GM19240 (cell line): Measurements from ENCODE around the gene SMCO2.

Source experiments
- DNase-seq: peaks from one replicate; pipeline ENCODE4 v3.0.0; 2011; ENCODE audit warnings: low spot score; ENCODE audit not compliant: insufficient read length

SMCO2 gene

GRCh38 chr12:27498761-27499160 lies 52.2 kb downstream of the SMCO2 start:
- no peak for DNase-seq

- DNase-seq: no peak
These were observed 52.8 kb downstream of the SMCO2 start for GRCh38 chr12:27499377-27499776.

- DNase-seq: no peak
These were observed 54.0 kb downstream of the SMCO2 start for GRCh38 chr12:27500546-27500945.

GRCh38 chr12:27502021-27502435 lies 55.5 kb downstream of the SMCO2 start:
- DNase-seq: no peak

GRCh38 chr12:27504507-27504906 lies 58.0 kb downstream of the SMCO2 start:
- no peak for DNase-seq

GRCh38 chr12:27505109-27505508 lies 58.6 kb downstream of the SMCO2 start:
- DNase-seq: no peak

- DNase-seq: no peak
These were observed 59.2 kb downstream of the SMCO2 start for GRCh38 chr12:27505761-27506160.

- DNase-seq: no peak
These were observed 60.2 kb downstream of the SMCO2 start for GRCh38 chr12:27506645-27507189.

GRCh38 chr12:27508736-27509431 lies 62.3 kb downstream of the SMCO2 start:
- no peak for DNase-seq

- DNase-seq: no peak
These were observed 64.6 kb downstream of the SMCO2 start for GRCh38 chr12:27511031-27511722.

- no peak for DNase-seq
These were observed 65.1 kb downstream of the SMCO2 start for GRCh38 chr12:27511723-27512045.

- no peak for DNase-seq
These were observed 66.8 kb downstream of the SMCO2 start for GRCh38 chr12:27513155-27513824.

GRCh38 chr12:27515671-27516070 lies 69.1 kb downstream of the SMCO2 start:
- DNase-seq: no peak

- DNase-seq: no peak
These were observed 70.1 kb downstream of the SMCO2 start for GRCh38 chr12:27516625-27517024.

- no peak for DNase-seq
These were observed 71.0 kb downstream of the SMCO2 start for GRCh38 chr12:27517546-27517945.

GRCh38 chr12:27517961-27518665 lies 71.6 kb downstream of the SMCO2 start:
- no peak for DNase-seq

- DNase-seq: no peak
These were observed 74.5 kb downstream of the SMCO2 start for GRCh38 chr12:27521066-27521465.

- no peak for DNase-seq
These were observed 75.4 kb downstream of the SMCO2 start for GRCh38 chr12:27521981-27522380.

- no peak for DNase-seq
These were observed 76.7 kb downstream of the SMCO2 start for GRCh38 chr12:27523305-27523641.

GRCh38 chr12:27523642-27524493 lies 77.3 kb downstream of the SMCO2 start, which contains the start of gene PPFIBP1:
TSS of gene PPFIBP1 (plus strand) at chr12:27524206. CDS start at chr12:27633397, 109,191 bp downstream.
- DNase-seq: peak; percentile 82

- no peak for DNase-seq
These were observed 77.9 kb downstream of the SMCO2 start for GRCh38 chr12:27524494-27524835.
